Measurements from ENCODE around the gene ARF1.

ARF1 gene

DNA sequence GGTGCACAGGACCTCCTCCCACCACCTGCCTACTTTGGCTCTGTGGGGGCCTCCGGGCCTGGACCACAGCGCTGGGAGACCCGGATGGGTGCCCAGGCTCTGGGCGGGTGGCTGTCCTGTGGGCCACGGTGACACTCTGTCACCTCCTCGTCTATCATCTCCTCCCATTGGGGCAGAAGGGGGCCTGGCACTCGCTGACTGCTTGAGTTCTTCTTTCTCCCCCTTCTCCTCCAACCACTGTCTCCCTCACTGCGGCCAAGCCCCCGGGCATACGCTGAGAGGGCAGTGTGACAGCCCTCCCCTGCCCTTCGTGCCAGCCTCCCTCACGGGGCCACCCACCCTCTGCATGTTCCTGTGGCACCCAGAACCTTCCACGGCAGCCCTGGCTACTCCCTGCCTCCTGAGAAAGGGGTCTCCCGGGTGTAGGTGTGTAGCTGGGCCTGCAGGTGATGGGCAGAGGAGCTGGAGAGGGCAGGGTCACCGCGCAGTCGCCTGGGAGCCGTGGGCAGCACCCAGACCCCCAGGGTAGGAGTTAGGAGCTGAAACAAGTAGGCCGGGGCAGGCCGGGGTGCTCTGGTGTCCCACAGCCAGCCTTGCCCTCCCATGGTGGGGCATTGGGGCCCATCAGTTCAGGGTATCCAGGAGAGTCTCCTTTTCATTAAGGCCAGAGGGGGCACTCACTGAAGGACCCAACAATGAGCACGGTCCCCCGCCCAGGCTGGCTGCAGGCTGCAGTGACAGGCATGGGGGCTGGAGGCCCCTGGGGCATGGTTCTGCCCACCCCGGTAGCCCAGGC is 9.2 kb upstream of the ARF1 start:
- no peak for DNase-seq (ENCODE audit: low read depth, low spot score)
- ChIA-PET CTCF (interaction anchor here (1.1 to 1.7 kb wide), 5 partner anchors 9 to 310 kb away, joined by 3 to 12 read pairs (median 4); partner anchors contain the start of gene ARF1), POLR2A (interaction anchor here (1.4 kb wide), 1 partner anchor 9 kb away, joined by 4 read pairs; the partner anchor contains the start of gene ARF1)
- TF ChIP-seq, protein P1, sequence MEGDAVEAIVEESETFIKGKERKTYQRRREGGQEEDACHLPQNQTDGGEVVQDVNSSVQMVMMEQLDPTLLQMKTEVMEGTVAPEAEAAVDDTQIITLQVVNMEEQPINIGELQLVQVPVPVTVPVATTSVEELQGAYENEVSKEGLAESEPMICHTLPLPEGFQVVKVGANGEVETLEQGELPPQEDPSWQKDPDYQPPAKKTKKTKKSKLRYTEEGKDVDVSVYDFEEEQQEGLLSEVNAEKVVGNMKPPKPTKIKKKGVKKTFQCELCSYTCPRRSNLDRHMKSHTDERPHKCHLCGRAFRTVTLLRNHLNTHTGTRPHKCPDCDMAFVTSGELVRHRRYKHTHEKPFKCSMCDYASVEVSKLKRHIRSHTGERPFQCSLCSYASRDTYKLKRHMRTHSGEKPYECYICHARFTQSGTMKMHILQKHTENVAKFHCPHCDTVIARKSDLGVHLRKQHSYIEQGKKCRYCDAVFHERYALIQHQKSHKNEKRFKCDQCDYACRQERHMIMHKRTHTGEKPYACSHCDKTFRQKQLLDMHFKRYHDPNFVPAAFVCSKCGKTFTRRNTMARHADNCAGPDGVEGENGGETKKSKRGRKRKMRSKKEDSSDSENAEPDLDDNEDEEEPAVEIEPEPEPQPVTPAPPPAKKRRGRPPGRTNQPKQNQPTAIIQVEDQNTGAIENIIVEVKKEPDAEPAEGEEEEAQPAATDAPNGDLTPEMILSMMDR (IDR thresholded peaks at IDR 0.05; ENCODE audit: insufficient read depth, low read length, missing control alignments) = no peak
- no peak overlapping the region for H3K4me3 ChIP-seq (ENCODE audit: low read depth, low read length)

DNA sequence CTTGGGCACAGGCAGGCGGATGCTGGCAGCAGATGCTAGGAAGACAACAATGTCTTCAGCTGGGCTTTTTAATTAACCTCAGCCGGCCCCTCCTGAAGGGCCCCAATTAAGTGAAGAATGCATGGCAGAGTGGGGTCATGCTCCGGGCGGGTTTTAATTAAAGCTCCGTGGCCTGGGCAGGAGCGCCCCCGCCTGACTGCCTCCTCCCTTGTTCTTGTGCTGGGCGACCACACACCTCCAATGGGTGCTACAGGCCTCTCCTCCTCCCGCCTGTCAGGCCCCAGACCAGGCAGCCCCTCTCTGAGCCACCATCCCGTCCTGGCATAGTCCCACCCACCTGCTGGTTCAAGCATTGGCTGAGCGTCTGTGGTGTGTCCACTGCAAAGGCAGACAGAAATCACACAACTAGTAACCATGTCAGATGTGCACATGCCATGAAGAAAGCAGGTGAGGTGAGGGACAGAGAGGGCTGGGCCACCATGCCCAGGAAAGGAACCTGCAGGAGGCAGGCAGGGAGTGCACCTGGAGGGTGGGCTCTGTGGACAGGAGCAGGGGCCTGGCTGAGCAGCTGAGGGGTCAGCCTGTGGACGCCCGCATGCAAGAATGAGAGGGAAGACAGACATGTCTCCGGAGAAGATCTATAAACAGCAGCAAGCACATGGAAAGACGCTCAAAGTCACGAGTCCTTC is 8.5 kb upstream of the ARF1 start:
- ChIA-PET POLR2A (interaction anchor here (0.5 to 1.4 kb wide), 2 partner anchors 8 to 176 kb away, joined by 4 read pairs; partner anchors contain the start of gene ARF1), CTCF (interaction anchor here (0.9 to 1.7 kb wide), 7 partner anchors 8 to 311 kb away, joined by 3 to 12 read pairs (median 4); partner anchors contain the start of gene ARF1)

DNA sequence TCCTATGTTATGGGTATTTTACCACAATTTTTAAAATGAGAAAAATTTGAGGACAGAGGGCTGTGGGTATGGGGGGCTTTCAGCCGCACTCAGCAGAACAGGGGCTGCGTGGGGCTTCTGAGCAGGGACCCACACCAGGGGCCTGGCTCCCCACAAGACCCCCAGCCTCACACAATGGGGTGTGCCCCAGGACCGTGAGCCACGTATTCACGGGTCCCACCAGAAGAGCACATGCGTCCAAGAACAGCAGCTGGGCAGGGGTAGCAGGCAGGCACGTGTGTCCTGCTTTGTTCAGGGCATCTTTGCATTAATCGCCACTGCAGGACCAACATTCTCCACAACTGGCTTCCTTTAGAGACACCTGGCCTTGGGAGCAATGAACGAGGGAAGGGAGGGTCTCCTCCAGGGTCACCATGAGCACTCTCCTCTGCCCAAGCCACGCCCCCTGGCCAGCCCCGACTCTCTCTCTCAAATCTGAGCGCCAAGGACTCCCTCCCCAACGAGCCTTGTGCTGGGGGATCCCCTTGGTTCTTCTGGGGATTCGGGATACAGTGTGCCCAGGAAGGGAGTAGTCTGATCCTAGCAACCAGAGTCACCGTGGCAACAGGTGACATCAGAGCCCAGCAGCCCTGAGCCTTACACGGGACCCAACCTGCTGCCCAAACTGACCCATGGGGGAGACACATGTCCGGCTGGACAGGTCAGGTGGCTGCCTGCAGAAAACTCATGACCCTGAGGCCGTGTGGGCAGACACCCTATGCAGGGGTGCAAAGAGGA is 7.4 kb upstream of the ARF1 start:
- CTCF ChIA-PET = interaction anchor here (0.9 to 1.7 kb wide), 3 partner anchors 9 to 76 kb away, joined by 3 to 12 read pairs (median 4); no protein-coding TSS in a partner anchor
- TF ChIP-seq, protein P1 (IDR thresholded peaks at IDR 0.05; ENCODE audit: insufficient read depth, low read length, missing control alignments) = no peak
- POLR2A ChIA-PET = no interaction called here

More for the DNA sequence above, 8.5 kb upstream of the ARF1 start:
- DNase-seq (ENCODE audit: low read depth, low spot score) = no peak
- no peak overlapping the region for H3K4me3 ChIP-seq (ENCODE audit: low read depth, low read length)
- TF ChIP-seq, protein P1 (IDR thresholded peaks at IDR 0.05; ENCODE audit: insufficient read depth, low read length, missing control alignments) = no peak

DNA sequence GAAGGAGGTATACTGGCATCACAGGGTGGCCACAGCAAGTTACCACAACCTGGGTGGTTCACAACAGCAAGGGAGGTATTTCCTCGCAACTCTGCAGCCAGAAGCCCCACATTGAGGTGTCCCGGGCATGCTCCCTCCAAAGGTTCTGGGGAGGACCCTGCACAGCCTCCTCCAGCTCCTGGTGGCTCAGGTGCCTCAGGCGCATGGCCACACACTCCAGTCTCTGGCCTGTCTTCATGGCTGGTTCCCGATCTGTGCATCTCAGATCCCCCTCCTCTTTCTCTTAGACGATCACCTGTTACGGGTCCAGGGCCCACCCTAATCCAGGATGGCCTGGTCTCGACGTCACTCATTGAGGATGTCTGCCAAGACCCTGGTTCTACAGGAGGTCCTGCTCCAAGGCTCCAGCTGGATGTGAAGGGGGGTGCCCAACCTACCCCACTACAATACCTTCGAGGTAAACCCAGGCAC is 6.7 kb upstream of the ARF1 start:
- no peak overlapping the region for H3K4me3 ChIP-seq (ENCODE audit: low read depth, low read length)
- TF ChIP-seq, protein P1 (IDR thresholded peaks at IDR 0.05; ENCODE audit: insufficient read depth, low read length, missing control alignments) = no peak
- CTCF ChIA-PET = interaction anchor here (1.5 kb wide), 1 partner anchor 90 kb away, joined by 3 read pairs; the partner anchor contains the start of gene IBA57
- POLR2A ChIA-PET = no interaction called here
- no peak for DNase-seq (ENCODE audit: low read depth, low spot score)

More for the DNA sequence above, 7.4 kb upstream of the ARF1 start:
- H3K4me3 ChIP-seq (ENCODE audit: low read depth, low read length) = no peak overlapping the region
- DNase-seq (ENCODE audit: low read depth, low spot score) = no peak

DNA sequence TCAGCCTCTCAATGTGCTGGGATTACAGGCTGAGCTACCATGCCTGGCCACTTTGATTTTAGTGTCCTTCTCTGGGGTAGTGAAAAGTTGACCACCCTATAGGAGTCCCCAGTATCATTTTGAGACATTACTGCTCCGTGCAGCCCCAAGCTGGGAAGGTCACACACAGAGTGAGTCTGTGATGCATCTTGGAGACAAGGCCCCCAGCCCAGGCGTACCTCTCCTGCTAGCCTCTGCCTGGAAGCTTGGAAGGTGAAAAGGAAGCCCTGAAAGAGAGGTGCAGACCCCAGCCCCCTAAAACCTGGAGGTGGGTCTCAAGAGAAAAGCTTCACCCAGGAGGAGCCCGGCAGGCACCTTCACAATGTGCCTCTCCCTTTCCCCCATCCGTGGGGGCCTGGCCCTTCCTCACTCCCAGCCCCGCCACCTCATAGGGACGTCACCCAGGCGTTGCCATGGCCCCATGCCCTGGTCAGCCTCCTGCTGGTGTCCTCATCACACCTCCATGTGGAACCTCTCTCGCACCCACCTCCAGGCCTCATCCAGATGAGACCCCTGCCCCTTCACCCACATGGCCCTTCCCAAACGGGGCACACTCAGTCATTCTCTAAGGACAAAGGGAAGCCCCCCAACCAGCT is 5.6 kb upstream of the ARF1 start:
- H3K4me3 ChIP-seq (ENCODE audit: low read depth, low read length) = no peak overlapping the region
- ChIA-PET POLR2A (no interaction called here), CTCF (interaction anchor here (1.1 to 1.5 kb wide), 3 partner anchors 72 to 89 kb away, joined by 3 read pairs; partner anchors contain the start of gene IBA57)
- no peak for DNase-seq (ENCODE audit: low read depth, low spot score)
- TF ChIP-seq, protein P1 (IDR thresholded peaks at IDR 0.05; ENCODE audit: insufficient read depth, low read length, missing control alignments) = no peak
